ENCODE data around the gene LRRC18.
A peak's percentile ranks its signal among the peaks of the same experiment; 100 is the strongest.

LRRC18 gene

GRCh38 chr10:48935577-48935976 lies 4.1 kb downstream of the LRRC18 start:
- Mint-ChIP-seq H3K4me3 (no peak overlapping the region), H3K27me3 (no peaks in the 10 kb centered on the region), H3K9me3 (no peaks in the 10 kb centered on the region), H3K27ac (no peak overlapping the region), H3K4me1 (no peaks in the 10 kb centered on the region)
- no peak for DNase-seq
- no peak for ATAC-seq

GRCh38 chr10:48934672-48935501 lies 4.8 kb downstream of the LRRC18 start:
- no peaks in the 10 kb centered on the region for H3K4me1 Mint-ChIP-seq
- H3K27ac Mint-ChIP-seq = no peak overlapping the region
- H3K4me3 Mint-ChIP-seq = no peak overlapping the region
- H3K9me3 Mint-ChIP-seq = no peaks in the 10 kb centered on the region
- H3K27me3 Mint-ChIP-seq = no peaks in the 10 kb centered on the region
- DNase-seq (no peak), ATAC-seq (no peak)

- no peak overlapping the region for H3K27ac Mint-ChIP-seq
- no peak for DNase-seq
- H3K4me1 Mint-ChIP-seq = no peaks in the 10 kb centered on the region
Measured at GRCh38 chr10:48932831-48933664, 6.6 kb downstream of the LRRC18 start.

GRCh38 chr10:48931188-48931587 lies 8.5 kb downstream of the LRRC18 start:
- Mint-ChIP-seq H3K4me3 (no peak overlapping the region), H3K27ac (no peak overlapping the region), H3K4me1 (no peaks in the 10 kb centered on the region), H3K9me3 (no peaks in the 10 kb centered on the region), H3K27me3 (no peaks in the 10 kb centered on the region)
- no peak for ATAC-seq
- no peak for DNase-seq

More at GRCh38 chr10:48932831-48933664, 6.6 kb downstream of the LRRC18 start:
- ATAC-seq = no peak
- Mint-ChIP-seq H3K4me3 (no peak overlapping the region), H3K27me3 (no peaks in the 10 kb centered on the region), H3K9me3 (no peaks in the 10 kb centered on the region)

- Mint-ChIP-seq H3K4me1 (no peaks in the 10 kb centered on the region), H3K4me3 (no peak overlapping the region), H3K27ac (no peak overlapping the region), H3K27me3 (no peaks in the 10 kb centered on the region), H3K9me3 (no peaks in the 10 kb centered on the region)
- ATAC-seq (no peak), DNase-seq (no peak)
Measured at GRCh38 chr10:48929413-48929990, 10.1 kb downstream of the LRRC18 start.

GRCh38 chr10:48926764-48927540 lies 12.7 kb downstream of the LRRC18 start:
- Mint-ChIP-seq H3K27ac (no peak overlapping the region), H3K27me3 (no peaks in the 10 kb centered on the region), H3K9me3 (no peaks in the 10 kb centered on the region), H3K4me1 (no peaks in the 10 kb centered on the region), H3K4me3 (no peak overlapping the region)
- DNase-seq (no peak), ATAC-seq (no peak)

- Mint-ChIP-seq H3K4me1 (no peaks in the 10 kb centered on the region), H3K27ac (peak overlapping the region in 1 of 2 donors; percentile 22), H3K9me3 (no peaks in the 10 kb centered on the region), H3K27me3 (no peaks in the 10 kb centered on the region), H3K4me3 (no peak overlapping the region)
- DNase-seq = no peak
- no peak for ATAC-seq
Measured at GRCh38 chr10:48926255-48926654, 13.4 kb downstream of the LRRC18 start.

GRCh38 chr10:48924988-48925387 lies 14.7 kb downstream of the LRRC18 start:
- no peak for DNase-seq
- Mint-ChIP-seq H3K27me3 (no peaks in the 10 kb centered on the region), H3K4me1 (no peaks in the 10 kb centered on the region), H3K4me3 (no peak overlapping the region), H3K9me3 (no peaks in the 10 kb centered on the region), H3K27ac (no peak overlapping the region)
- ATAC-seq = no peak

GRCh38 chr10:48923748-48924147 lies 15.9 kb downstream of the LRRC18 start:
- H3K27ac Mint-ChIP-seq = no peak overlapping the region
- no peaks in the 10 kb centered on the region for H3K4me1 Mint-ChIP-seq
- no peak for DNase-seq
- no peak overlapping the region for H3K4me3 Mint-ChIP-seq
- ATAC-seq = peak; percentile 23
- H3K9me3 Mint-ChIP-seq = no peaks in the 10 kb centered on the region
- no peaks in the 10 kb centered on the region for H3K27me3 Mint-ChIP-seq

GRCh38 chr10:48913674-48914073 lies 26.0 kb downstream of the LRRC18 start:
- Mint-ChIP-seq H3K27ac (no peak overlapping the region), H3K4me1 (no peaks in the 10 kb centered on the region), H3K9me3 (no peaks in the 10 kb centered on the region), H3K4me3 (no peak overlapping the region), H3K27me3 (peaks cover 10% of the 10 kb centered on the region)
- ATAC-seq (no peak), DNase-seq (no peak)

- no peak for DNase-seq
- no peaks in the 10 kb centered on the region for H3K27me3 Mint-ChIP-seq
- no peak overlapping the region for H3K4me3 Mint-ChIP-seq
- ATAC-seq = no peak
- no peak overlapping the region for H3K27ac Mint-ChIP-seq
- H3K4me1 Mint-ChIP-seq = no peaks in the 10 kb centered on the region
- no peaks in the 10 kb centered on the region for H3K9me3 Mint-ChIP-seq
Measured at GRCh38 chr10:48910548-48910947, 29.1 kb downstream of the LRRC18 start.

GRCh38 chr10:48907730-48908129 lies 31.9 kb downstream of the LRRC18 start:
- H3K4me3 Mint-ChIP-seq = no peak overlapping the region
- no peaks in the 10 kb centered on the region for H3K9me3 Mint-ChIP-seq
- ATAC-seq (no peak), DNase-seq (no peak)
- no peaks in the 10 kb centered on the region for H3K4me1 Mint-ChIP-seq
- no peak overlapping the region for H3K27ac Mint-ChIP-seq
- no peaks in the 10 kb centered on the region for H3K27me3 Mint-ChIP-seq

- no peak for DNase-seq
- no peaks in the 10 kb centered on the region for H3K4me1 Mint-ChIP-seq
- H3K27ac Mint-ChIP-seq = no peak overlapping the region
- no peaks in the 10 kb centered on the region for H3K9me3 Mint-ChIP-seq
- ATAC-seq = no peak
- no peak overlapping the region for H3K4me3 Mint-ChIP-seq
- no peaks in the 10 kb centered on the region for H3K27me3 Mint-ChIP-seq
Measured at GRCh38 chr10:48906841-48907240, 32.8 kb downstream of the LRRC18 start.

- no peak for DNase-seq
- no peak overlapping the region for H3K27ac Mint-ChIP-seq
- H3K9me3 Mint-ChIP-seq = no peaks in the 10 kb centered on the region
- no peaks in the 10 kb centered on the region for H3K27me3 Mint-ChIP-seq
- no peak for ATAC-seq
- no peak overlapping the region for H3K4me3 Mint-ChIP-seq
- H3K4me1 Mint-ChIP-seq = no peaks in the 10 kb centered on the region
Measured at GRCh38 chr10:48905311-48905710, 34.3 kb downstream of the LRRC18 start.

GRCh38 chr10:48904861-48905260 lies 34.8 kb downstream of the LRRC18 start:
- H3K27me3 Mint-ChIP-seq = no peaks in the 10 kb centered on the region
- ATAC-seq (no peak), DNase-seq (no peak)
- no peaks in the 10 kb centered on the region for H3K4me1 Mint-ChIP-seq
- no peak overlapping the region for H3K27ac Mint-ChIP-seq
- H3K9me3 Mint-ChIP-seq = no peaks in the 10 kb centered on the region
- no peak overlapping the region for H3K4me3 Mint-ChIP-seq

Measured in stimulated activated naive CD8-positive, alpha-beta T cell treated with anti-CD3 and anti-CD28 coated beads, Interleukin-15, amount 100 ng/mL, for 72 hours (primary cell).